Mucosa of rectum (tissue), 2 donors: ENCODE results near the gene ARHGEF28.

ENCODE experiments used
- H3K27ac ChIP-seq, 2 donors: one replicate each; pipeline ENCODE4 v1.7.0; 2013; ENCODE audit warnings: inconsistent platforms in 2 of 2, low read depth in 2 of 2, low read length in 2 of 2
- H3K27me3 ChIP-seq, 2 donors: one replicate each; pipeline ENCODE4 v1.7.0; 2013; ENCODE audit warnings: low read length in 2 of 2; ENCODE audit not compliant: control insufficient read depth in 2 of 2, insufficient read depth in 2 of 2
- H3K36me3 ChIP-seq, 2 donors: one replicate each; pipeline ENCODE4 v1.7.0; 2013; ENCODE audit warnings: low read length in 2 of 2; ENCODE audit not compliant: control insufficient read depth in 2 of 2, insufficient read depth in 2 of 2
- H3K4me1 ChIP-seq, 2 donors: one replicate each; pipeline ENCODE4 v1.7.0; 2013; ENCODE audit warnings: low read length in 2 of 2, mild to moderate bottlenecking in 1 of 2; ENCODE audit not compliant: control insufficient read depth in 2 of 2, insufficient read depth in 2 of 2
- H3K4me3 ChIP-seq, 2 donors: one replicate each; pipeline ENCODE4 v1.7.0; 2013; ENCODE audit warnings: low read length in 2 of 2
- H3K9ac ChIP-seq, 2 donors: one replicate each; pipeline ENCODE4 v1.7.0; 2013; ENCODE audit warnings: low read length in 2 of 2, low read depth in 1 of 2, mild to moderate bottlenecking in 1 of 2
- H3K9me3 ChIP-seq, 2 donors: one replicate each; pipeline ENCODE4 v1.7.0; 2013; ENCODE audit warnings: low read length in 2 of 2; ENCODE audit not compliant: control insufficient read depth in 2 of 2
- donor health status: healthy.
- donor health status: Normal muscosa, but diverticular disease.

ARHGEF28 gene

GRCh38 chr5:73911761-73912393, 285.9 kb downstream of the ARHGEF28 start:
- Histone ChIP-seq H3K27ac (no peak overlapping the region), H3K36me3 (peaks cover 5 to 8% of the 10 kb centered on the region in 2 donors), H3K4me1 (no peaks in the 10 kb centered on the region), H3K27me3 (no peaks in the 10 kb centered on the region), H3K9ac (no peak overlapping the region), H3K4me3 (no peak overlapping the region), H3K9me3 (no peaks in the 10 kb centered on the region)

GRCh38 chr5:73912821-73913271, 286.9 kb downstream of the ARHGEF28 start:
- H3K4me3 ChIP-seq = no peak overlapping the region
- H3K9ac ChIP-seq = no peak overlapping the region
- peaks cover 5 to 8% of the 10 kb centered on the region in 2 donors for H3K36me3 ChIP-seq
- no peaks in the 10 kb centered on the region for H3K27me3 ChIP-seq
- no peaks in the 10 kb centered on the region for H3K9me3 ChIP-seq
- no peaks in the 10 kb centered on the region for H3K4me1 ChIP-seq
- H3K27ac ChIP-seq = no peak overlapping the region

GRCh38 chr5:73913971-73914370, 288.0 kb downstream of the ARHGEF28 start:
- Histone ChIP-seq H3K9ac (no peak overlapping the region), H3K36me3 (peaks cover 5 to 8% of the 10 kb centered on the region in 2 donors), H3K4me1 (no peaks in the 10 kb centered on the region), H3K9me3 (no peaks in the 10 kb centered on the region), H3K4me3 (no peak overlapping the region), H3K27ac (no peak overlapping the region), H3K27me3 (no peaks in the 10 kb centered on the region)

- H3K4me3 ChIP-seq = no peak overlapping the region
- H3K4me1 ChIP-seq = no peaks in the 10 kb centered on the region
- H3K27ac ChIP-seq = no peak overlapping the region
- no peak overlapping the region for H3K9ac ChIP-seq
- no peaks in the 10 kb centered on the region for H3K9me3 ChIP-seq
- no peaks in the 10 kb centered on the region for H3K27me3 ChIP-seq
- peaks cover 5 to 8% of the 10 kb centered on the region in 2 donors for H3K36me3 ChIP-seq
Observed at GRCh38 chr5:73915345-73915744, 289.3 kb downstream of the ARHGEF28 start.

- no peaks in the 10 kb centered on the region for H3K4me1 ChIP-seq
- H3K9me3 ChIP-seq = no peaks in the 10 kb centered on the region
- H3K27me3 ChIP-seq = no peaks in the 10 kb centered on the region
- H3K4me3 ChIP-seq = no peak overlapping the region
- H3K36me3 ChIP-seq = no peaks in the 10 kb centered on the region
- no peak overlapping the region for H3K27ac ChIP-seq
- H3K9ac ChIP-seq = no peak overlapping the region
Observed at GRCh38 chr5:73917433-73917832, 291.4 kb downstream of the ARHGEF28 start.

GRCh38 chr5:73917891-73918290, 291.9 kb downstream of the ARHGEF28 start:
- Histone ChIP-seq H3K4me1 (no peaks in the 10 kb centered on the region), H3K36me3 (no peaks in the 10 kb centered on the region), H3K9ac (no peak overlapping the region), H3K9me3 (no peaks in the 10 kb centered on the region), H3K4me3 (no peak overlapping the region), H3K27ac (no peak overlapping the region), H3K27me3 (no peaks in the 10 kb centered on the region)

- Histone ChIP-seq H3K9me3 (no peaks in the 10 kb centered on the region), H3K36me3 (no peaks in the 10 kb centered on the region), H3K9ac (no peak overlapping the region), H3K27me3 (no peaks in the 10 kb centered on the region), H3K27ac (no peak overlapping the region), H3K4me3 (no peak overlapping the region), H3K4me1 (no peaks in the 10 kb centered on the region)
Observed at GRCh38 chr5:73918791-73919221, 292.8 kb downstream of the ARHGEF28 start.

GRCh38 chr5:73921741-73922140, 295.7 kb downstream of the ARHGEF28 start:
- Histone ChIP-seq H3K4me3 (no peak overlapping the region), H3K36me3 (no peaks in the 10 kb centered on the region), H3K4me1 (no peaks in the 10 kb centered on the region), H3K9ac (no peak overlapping the region), H3K9me3 (no peaks in the 10 kb centered on the region), H3K27me3 (no peaks in the 10 kb centered on the region), H3K27ac (no peak overlapping the region)

- no peak overlapping the region for H3K4me3 ChIP-seq
- H3K9me3 ChIP-seq = no peaks in the 10 kb centered on the region
- H3K27me3 ChIP-seq = no peaks in the 10 kb centered on the region
Observed at GRCh38 chr5:73922224-73922623, 296.2 kb downstream of the ARHGEF28 start.

GRCh38 chr5:73922875-73923557, 297.0 kb downstream of the ARHGEF28 start:
- Histone ChIP-seq H3K27me3 (no peaks in the 10 kb centered on the region), H3K9ac (no peak overlapping the region), H3K4me3 (no peak overlapping the region), H3K36me3 (no peaks in the 10 kb centered on the region), H3K9me3 (no peaks in the 10 kb centered on the region), H3K4me1 (no peaks in the 10 kb centered on the region), H3K27ac (no peak overlapping the region)

More at GRCh38 chr5:73922224-73922623, 296.2 kb downstream of the ARHGEF28 start:
- no peak overlapping the region for H3K9ac ChIP-seq
- no peak overlapping the region for H3K27ac ChIP-seq
- H3K36me3 ChIP-seq = no peaks in the 10 kb centered on the region
- no peaks in the 10 kb centered on the region for H3K4me1 ChIP-seq
